T-cell (primary cell): Measurements from ENCODE around the gene SEPTIN10. TPM values are rescaled to one million over a fixed set of nuclear protein-coding genes. Genes with fewer than 3 reads are reported as not detected.

Source experiments
- ATAC-seq, 4 experiments: fragments of 200-7000 bp in 3 of 4; fragments of 150-1000 bp in 1 of 4; cut with Tn5 transposase; replicated peaks in 1 of 4; 1 replicate in 3 of 4; 2 replicates in 1 of 4; pipeline ENCODE4 v1.10.0; 2021; ENCODE audit warnings: moderate library complexity in 3 of 4, mild to moderate bottlenecking in 2 of 4, moderate number of reproducible peaks in 1 of 4
- CTCF ChIA-PET, 2 donors: fragments of 300-600 bp; sonication (Branson Sonifier 250); formaldehyde crosslinking; loops; one replicate each; lab custom pipeline; 2022; ENCODE audit warnings: antibody characterized with exemption in 2 of 2; lab: Charles Lee
- POLR2A ChIA-PET, 2 donors: fragments of 300-600 bp; sonication (Branson Sonifier 250); formaldehyde crosslinking; loops; one replicate each; lab custom pipeline; 2022; ENCODE audit warnings: antibody characterized with exemption in 2 of 2; lab: Charles Lee
- DNase-seq, 35 experiments: peaks; one replicate each; pipeline versions ENCODE4 v3.0.0 to v3.0.0-alpha.2; 2013 to 2023
- H3K27ac ChIP-seq: one replicate; pipeline ENCODE4 v1.5.1; 2013; ENCODE audit warnings: low read length
- H3K27me3 ChIP-seq, 2 experiments: replicated peaks in 1 of 2; 1 replicate in 1 of 2; 2 replicates in 1 of 2; pipeline versions ENCODE4 v1.6.1 to v1.7.0; 2013; ENCODE audit warnings: low read length in 1 of 2, mixed read lengths in 1 of 2; ENCODE audit not compliant: control insufficient read depth in 2 of 2, insufficient read depth in 2 of 2; ENCODE audit errors: extremely low read depth in 1 of 2
- H3K36me3 ChIP-seq, 2 donors: 1 replicate in 1 of 2; 2 replicates in 1 of 2; pipeline versions ENCODE4 v1.6.1 to v1.7.0; 2013; ENCODE audit warnings: low read length in 1 of 2; ENCODE audit not compliant: control insufficient read depth in 2 of 2, insufficient read depth in 1 of 2; ENCODE audit errors: extremely low read depth in 1 of 2
- H3K4me1 ChIP-seq, 2 experiments: 1 replicate in 1 of 2; 2 replicates in 1 of 2; pipeline versions ENCODE4 v1.6.1 to v1.7.0; 2013; ENCODE audit warnings: low read length in 2 of 2, mixed read lengths in 1 of 2; ENCODE audit not compliant: insufficient read depth in 2 of 2, control insufficient read depth in 1 of 2; ENCODE audit errors: extremely low read depth in 1 of 2
- H3K4me3 ChIP-seq, 2 donors: 1 replicate in 1 of 2; 2 replicates in 1 of 2; pipeline versions ENCODE4 v1.5.1 to v1.7.0; 2013; ENCODE audit warnings: mild to moderate bottlenecking in 2 of 2, low read length in 1 of 2, moderate library complexity in 1 of 2; ENCODE audit not compliant: control insufficient read depth in 1 of 2; ENCODE audit errors: extremely low read depth in 1 of 2
- H3K9me3 ChIP-seq: 2 replicates; pipeline ENCODE4 v1.7.0; 2013
- H3K27ac Mint-ChIP-seq, 2 donors: one replicate each; pipeline ENCODE4 v1.8.0; 2020 to 2021; ENCODE audit warnings: mild to moderate bottlenecking in 2 of 2, mixed read lengths in 2 of 2
- H3K27me3 Mint-ChIP-seq, 2 donors: one replicate each; pipeline ENCODE4 v1.8.0; 2021 to 2022; ENCODE audit warnings: mixed read lengths in 2 of 2
- H3K36me3 Mint-ChIP-seq: one replicate; pipeline ENCODE4 v1.8.0; 2021; ENCODE audit warnings: mixed read lengths
- H3K4me1 Mint-ChIP-seq, 3 donors: one replicate each; pipeline ENCODE4 v1.8.0; 2020 to 2022; ENCODE audit warnings: mixed read lengths in 3 of 3, mild to moderate bottlenecking in 1 of 3
- H3K4me3 Mint-ChIP-seq, 3 donors: one replicate each; pipeline ENCODE4 v1.8.0; 2020 to 2022; ENCODE audit warnings: mild to moderate bottlenecking in 3 of 3, mixed read lengths in 3 of 3, moderate library complexity in 3 of 3
- H3K9me3 Mint-ChIP-seq, 3 donors: one replicate each; pipeline ENCODE4 v1.8.0; 2020 to 2022; ENCODE audit warnings: mixed read lengths in 3 of 3
- WGBS: methylation state at CpG from one replicate; pipeline ENCODE4 v1.1.5; 2013; ENCODE audit warnings: missing lambda C conversion rate; ENCODE audit not compliant: insufficient coverage; 5-methylcytosine and 5-hydroxymethylcytosine counted together
- total RNA-seq, 35 experiments: library from RNA in 6 of 35; stranded (reverse) in 6 of 35; fragments of 120-200 nt in 1 of 35; gene quantifications; one replicate each; pipeline versions ENCODE4 v1.2.1 to v1.2.4 and lab custom pipeline; 2013 to 2026

The SEPTIN10 gene
- total RNA-seq, 5 donors from 2014 or later (not counting 1 experiment from before 2014, with no cell fraction given) = 2.2 to 3.7 (median 3.3) TPM

- Mint-ChIP-seq H3K27me3 (peaks cover 11 to 24% of the 10 kb centered on the region in 2 donors), H3K4me1 (no peaks in the 10 kb centered on the region), H3K4me3 (no peak overlapping the region), H3K9me3 (no peaks in the 10 kb centered on the region), H3K27ac (no peak overlapping the region), H3K36me3 (no peaks in the 10 kb centered on the region)
- H3K4me3 ChIP-seq = no peak overlapping the region
- ChIA-PET POLR2A (interaction anchor here in 1 of 2 donors (0.5 kb wide), 1 partner anchor 8 kb away, joined by 3 read pairs; no protein-coding TSS in a partner anchor), CTCF (no interaction called here)
- H3K27me3 ChIP-seq = peaks cover 0 to 31% of the 10 kb centered on the region in 2 experiments
- ATAC-seq (no peak), DNase-seq (no peak)
- no peaks in the 10 kb centered on the region for H3K4me1 ChIP-seq
- no peak overlapping the region for H3K27ac ChIP-seq
- 79% methylated on average over 10 of the region's 16 CpGs for WGBS
- no peaks in the 10 kb centered on the region for H3K36me3 ChIP-seq
- no peaks in the 10 kb centered on the region for H3K9me3 ChIP-seq
Measured at GRCh38 chr2:109527846-109528705, 85.7 kb downstream of the SEPTIN10 start.

- Histone ChIP-seq H3K4me1 (no peaks in the 10 kb centered on the region), H3K36me3 (no peaks in the 10 kb centered on the region), H3K27me3 (peaks cover 0 to 31% of the 10 kb centered on the region in 2 experiments), H3K4me3 (no peak overlapping the region), H3K9me3 (no peaks in the 10 kb centered on the region), H3K27ac (no peak overlapping the region)
- H3K4me1 Mint-ChIP-seq = no peaks in the 10 kb centered on the region
- H3K36me3 Mint-ChIP-seq = no peaks in the 10 kb centered on the region
- ChIA-PET POLR2A (no interaction called here), CTCF (interaction anchor here in 1 of 2 donors (0.6 kb wide), 1 partner anchor 58 kb away, joined by 3 read pairs; no protein-coding TSS in a partner anchor)
- H3K27me3 Mint-ChIP-seq = peaks cover 10 to 23% of the 10 kb centered on the region in 2 donors
- no peak overlapping the region for H3K4me3 Mint-ChIP-seq
- WGBS = 91% methylated on average over 5 of the region's 6 CpGs
- DNase-seq (no peak), ATAC-seq (no peak)
- no peak overlapping the region for H3K27ac Mint-ChIP-seq
- no peaks in the 10 kb centered on the region for H3K9me3 Mint-ChIP-seq
Measured at GRCh38 chr2:109527079-109527478, 86.7 kb downstream of the SEPTIN10 start.

GRCh38 chr2:109526442-109526970 is 87.3 kb downstream of the SEPTIN10 start:
- H3K9me3 Mint-ChIP-seq = no peaks in the 10 kb centered on the region
- Histone ChIP-seq H3K27ac (no peak overlapping the region), H3K4me1 (no peaks in the 10 kb centered on the region), H3K36me3 (no peaks in the 10 kb centered on the region), H3K9me3 (no peaks in the 10 kb centered on the region), H3K27me3 (peaks cover 0 to 27% of the 10 kb centered on the region in 2 experiments), H3K4me3 (no peak overlapping the region)
- peaks cover 7 to 17% of the 10 kb centered on the region in 2 donors for H3K27me3 Mint-ChIP-seq
- no peaks in the 10 kb centered on the region for H3K4me1 Mint-ChIP-seq
- ATAC-seq (no peak), DNase-seq (no peak)
- CTCF ChIA-PET = interaction anchor here in 1 of 2 donors (1.4 kb wide), 1 partner anchor 19 kb away, joined by 3 read pairs; no protein-coding TSS in a partner anchor
- WGBS = 68% methylated on average over 2 of the region's 11 CpGs
- H3K4me3 Mint-ChIP-seq = no peak overlapping the region
- POLR2A ChIA-PET = no interaction called here
- no peaks in the 10 kb centered on the region for H3K36me3 Mint-ChIP-seq
- no peak overlapping the region for H3K27ac Mint-ChIP-seq

- Mint-ChIP-seq H3K27ac (no peak overlapping the region), H3K9me3 (no peaks in the 10 kb centered on the region), H3K36me3 (no peaks in the 10 kb centered on the region), H3K4me1 (no peaks in the 10 kb centered on the region), H3K4me3 (no peak overlapping the region), H3K27me3 (peaks cover 7 to 16% of the 10 kb centered on the region in 2 donors)
- POLR2A ChIA-PET = no interaction called here
- Histone ChIP-seq H3K27me3 (peaks cover 0 to 27% of the 10 kb centered on the region in 2 experiments), H3K4me1 (no peaks in the 10 kb centered on the region), H3K36me3 (no peaks in the 10 kb centered on the region), H3K27ac (no peak overlapping the region), H3K9me3 (no peaks in the 10 kb centered on the region), H3K4me3 (no peak overlapping the region)
- CTCF ChIA-PET = interaction anchor here in 1 of 2 donors (1.4 kb wide), 1 partner anchor 20 kb away, joined by 3 read pairs; no protein-coding TSS in a partner anchor
- 14% methylated on average over 3 of the region's 4 CpGs for WGBS
- ATAC-seq (no peak), DNase-seq (no peak)
Measured at GRCh38 chr2:109525836-109526235, 87.9 kb downstream of the SEPTIN10 start.

- H3K27me3 ChIP-seq = peaks cover 0 to 15% of the 10 kb centered on the region in 2 experiments
- CTCF ChIA-PET = no interaction called here
- no peaks in the 10 kb centered on the region for H3K4me1 ChIP-seq
- Mint-ChIP-seq H3K4me1 (no peaks in the 10 kb centered on the region), H3K4me3 (no peak overlapping the region), H3K27ac (no peak overlapping the region), H3K36me3 (no peaks in the 10 kb centered on the region), H3K9me3 (no peaks in the 10 kb centered on the region), H3K27me3 (peaks cover 6 to 9% of the 10 kb centered on the region in 2 donors)
- no peaks in the 10 kb centered on the region for H3K9me3 ChIP-seq
- H3K36me3 ChIP-seq = no peaks in the 10 kb centered on the region
- no peak overlapping the region for H3K27ac ChIP-seq
- POLR2A ChIA-PET = no interaction called here
- WGBS = 76% methylated on average over 11 of the region's 13 CpGs
- H3K4me3 ChIP-seq = no peak overlapping the region
- DNase-seq (no peak), ATAC-seq (no peak)
Measured at GRCh38 chr2:109523536-109524361, 90.0 kb downstream of the SEPTIN10 start.

GRCh38 chr2:109523121-109523520 is 90.6 kb downstream of the SEPTIN10 start:
- ChIA-PET CTCF (no interaction called here), POLR2A (no interaction called here)
- Histone ChIP-seq H3K9me3 (no peaks in the 10 kb centered on the region), H3K27ac (no peak overlapping the region), H3K4me3 (no peak overlapping the region), H3K36me3 (no peaks in the 10 kb centered on the region), H3K4me1 (no peaks in the 10 kb centered on the region), H3K27me3 (peaks cover 0 to 9% of the 10 kb centered on the region in 2 experiments)
- ATAC-seq (no peak), DNase-seq (no peak)
- H3K4me3 Mint-ChIP-seq = no peak overlapping the region
- peaks cover 2 to 5% of the 10 kb centered on the region in 2 donors for H3K27me3 Mint-ChIP-seq
- WGBS = 72% methylated on average over 4 of the region's 6 CpGs
- H3K27ac Mint-ChIP-seq = no peak overlapping the region
- H3K4me1 Mint-ChIP-seq = no peaks in the 10 kb centered on the region
- no peaks in the 10 kb centered on the region for H3K9me3 Mint-ChIP-seq
- no peaks in the 10 kb centered on the region for H3K36me3 Mint-ChIP-seq
